Measurements from ENCODE around the gene PLXNB3. TPM values are rescaled to one million over a fixed set of nuclear protein-coding genes. Genes with fewer than 3 reads are reported as not detected.

Gene PLXNB3
- total RNA-seq, 1 experiment from 2014 or later: 14.3 TPM

DNA sequence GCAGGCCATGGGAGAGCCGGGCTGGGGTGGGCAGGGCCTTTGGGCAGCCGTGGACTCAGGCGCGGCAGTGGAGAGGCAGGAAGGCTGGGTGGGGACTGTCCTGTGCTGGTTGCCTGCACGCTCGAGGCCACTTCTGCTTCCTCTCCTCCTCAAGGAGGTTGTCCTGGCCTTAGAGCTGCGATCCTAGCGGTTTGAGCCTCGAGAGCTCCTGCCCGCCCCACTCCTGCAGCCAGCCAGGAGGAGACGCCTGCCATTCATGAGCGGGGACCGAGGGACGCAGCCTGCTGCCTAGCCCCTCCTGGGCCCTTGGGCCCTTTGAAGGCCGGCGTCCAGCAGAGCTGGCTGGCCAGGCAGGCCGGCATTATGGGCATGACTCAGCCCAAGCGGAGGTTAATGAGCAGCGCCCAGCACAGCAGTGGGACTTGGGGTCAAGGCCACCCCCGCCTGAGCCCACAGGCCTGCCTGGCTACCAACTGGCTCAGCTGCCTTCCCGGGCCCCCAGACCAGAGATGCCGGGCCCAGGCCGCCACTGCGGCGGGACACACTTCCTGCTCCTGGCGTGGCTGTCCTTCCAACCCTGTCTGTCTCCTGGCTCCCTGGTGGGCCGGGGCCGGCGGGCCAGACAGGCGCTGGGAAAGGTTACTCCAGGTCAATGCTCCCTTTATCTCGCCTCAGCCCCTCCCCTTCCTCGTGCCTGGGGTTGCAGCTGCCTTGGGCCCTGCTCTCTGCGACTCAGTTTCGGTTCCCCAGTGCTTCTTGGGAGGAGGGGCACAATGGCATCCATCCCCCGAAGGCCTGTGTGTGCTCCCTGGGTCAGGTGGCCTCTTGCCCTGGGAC lies 37.5 kb upstream of the PLXNB3 start:
- in situ Hi-C loops (cut with HindIII; ENCODE audit: low pct_unique_long_range_greater_than_20kb, low sequenced_read_pairs) (no loop called here), intact Hi-C loops (cut with micrococcal nuclease; ENCODE audit: unreplicated experiment) (no loop called here)
- DNase-seq (ENCODE audit: low read depth, low spot score): no peak
- TF ChIP-seq SIN3A (IDR thresholded peaks at IDR 0.05; ENCODE audit: borderline replicate concordance, insufficient read depth, low read depth, low read length): 0 out of 2 replicates have a peak, but pooled peaks have one; percentile 24
- no peak for TF ChIP-seq POLR2AphosphoS5 (IDR thresholded peaks at IDR 0.05; ENCODE audit: low read depth, low read length)
- TF ChIP-seq TCF7L2 (IDR thresholded peaks at IDR 0.05; ENCODE audit: low read depth, low read length): peak; percentile 75; the same call in 1 of the 2 replicates
- no TSS peak for BruUV-seq (replicated peaks)
- H3K4me1 ChIP-seq (ENCODE audit: control insufficient read depth, insufficient read depth, low read length): peaks cover 24% of the 10 kb centered on the region
- ChIA-PET CTCF (interaction anchor here (0.5 kb wide), 1 partner anchor 60 kb away, joined by 6 read pairs; no protein-coding TSS in a partner anchor), POLR2A (interaction anchor here (0.6 kb wide), 1 partner anchor 410 kb away, joined by 5 read pairs; no protein-coding TSS in a partner anchor)
- peak overlapping the region; percentile 80 to 84 for H3K4me3 ChIP-seq (ENCODE audit: low read depth in 2 of 2, low read length in 2 of 2)
- peaks cover 6% of the 10 kb centered on the region for H3K36me3 ChIP-seq (ENCODE audit: control insufficient read depth, insufficient read depth, low read length)
- ATAC-seq: peak; percentile 15
- 0 out of 2 replicates have a peak, but pooled peaks cover 1% of the 10 kb centered on the region for H3K9me3 ChIP-seq (ENCODE audit: control insufficient read depth, insufficient read depth, low read depth, low read length)
- H3K27ac ChIP-seq (ENCODE audit: low read length): peak overlapping the region; percentile 92
- H3K27me3 ChIP-seq (ENCODE audit: control insufficient read depth, insufficient read depth, low read length): no peaks in the 10 kb centered on the region

DNA sequence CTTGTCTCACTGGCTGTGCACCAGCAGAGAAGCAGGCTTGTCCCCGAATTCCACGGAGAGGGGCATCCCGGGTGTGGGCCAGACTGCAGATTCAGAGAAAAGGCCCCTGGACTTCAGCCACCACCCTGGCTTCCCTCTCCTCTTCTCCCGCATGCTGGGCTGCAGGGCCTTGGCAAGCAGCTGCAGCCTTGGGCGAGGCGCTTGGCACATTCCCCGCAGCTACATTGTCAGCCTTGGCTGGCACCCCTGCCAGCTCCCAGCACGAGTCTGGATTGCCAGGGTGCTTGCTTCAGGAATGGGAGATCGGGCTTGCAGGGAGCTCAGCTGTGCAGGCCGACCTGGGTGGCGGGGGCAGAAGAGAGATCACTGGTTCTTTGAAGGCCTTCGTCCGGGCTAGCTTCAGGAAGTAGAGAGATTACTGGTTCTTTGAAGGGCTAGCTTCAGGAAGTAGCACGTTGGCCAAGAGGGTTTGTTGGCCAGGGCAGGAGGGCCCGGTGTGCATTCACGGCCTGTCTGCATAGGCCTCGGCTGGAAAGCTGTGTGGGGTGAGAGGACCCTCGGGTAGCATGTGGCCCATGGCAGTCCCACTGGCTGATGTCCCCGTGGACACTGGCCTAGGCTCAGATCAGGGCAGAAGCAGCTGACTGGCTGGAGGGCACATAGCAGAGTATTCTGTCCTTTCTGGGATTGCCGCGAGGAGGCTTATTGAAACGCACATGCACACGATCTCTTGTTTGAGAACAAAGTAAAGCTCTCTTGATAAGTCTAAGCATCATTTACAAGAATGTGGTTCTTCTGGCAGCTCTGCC lies 36.7 kb upstream of the PLXNB3 start:
- CTCF ChIA-PET: interaction anchor here (0.5 kb wide), 1 partner anchor 61 kb away, joined by 6 read pairs; no protein-coding TSS in a partner anchor
- H3K36me3 ChIP-seq (ENCODE audit: control insufficient read depth, insufficient read depth, low read length): no peaks in the 10 kb centered on the region; the same call in 1 of the 2 replicates
- H3K27me3 ChIP-seq (ENCODE audit: control insufficient read depth, insufficient read depth, low read length): no peaks in the 10 kb centered on the region
- intact Hi-C loops (cut with micrococcal nuclease; ENCODE audit: unreplicated experiment): no loop called here
- ATAC-seq (no peak), DNase-seq (ENCODE audit: low read depth, low spot score) (no peak)
- TF ChIP-seq TCF7L2 (IDR thresholded peaks at IDR 0.05; ENCODE audit: low read depth, low read length) (no peak), SIN3A (IDR thresholded peaks at IDR 0.05; ENCODE audit: borderline replicate concordance, insufficient read depth, low read depth, low read length) (no peak), POLR2AphosphoS5 (IDR thresholded peaks at IDR 0.05; ENCODE audit: low read depth, low read length) (no peak)
- TF ChIP-seq, protein P1, sequence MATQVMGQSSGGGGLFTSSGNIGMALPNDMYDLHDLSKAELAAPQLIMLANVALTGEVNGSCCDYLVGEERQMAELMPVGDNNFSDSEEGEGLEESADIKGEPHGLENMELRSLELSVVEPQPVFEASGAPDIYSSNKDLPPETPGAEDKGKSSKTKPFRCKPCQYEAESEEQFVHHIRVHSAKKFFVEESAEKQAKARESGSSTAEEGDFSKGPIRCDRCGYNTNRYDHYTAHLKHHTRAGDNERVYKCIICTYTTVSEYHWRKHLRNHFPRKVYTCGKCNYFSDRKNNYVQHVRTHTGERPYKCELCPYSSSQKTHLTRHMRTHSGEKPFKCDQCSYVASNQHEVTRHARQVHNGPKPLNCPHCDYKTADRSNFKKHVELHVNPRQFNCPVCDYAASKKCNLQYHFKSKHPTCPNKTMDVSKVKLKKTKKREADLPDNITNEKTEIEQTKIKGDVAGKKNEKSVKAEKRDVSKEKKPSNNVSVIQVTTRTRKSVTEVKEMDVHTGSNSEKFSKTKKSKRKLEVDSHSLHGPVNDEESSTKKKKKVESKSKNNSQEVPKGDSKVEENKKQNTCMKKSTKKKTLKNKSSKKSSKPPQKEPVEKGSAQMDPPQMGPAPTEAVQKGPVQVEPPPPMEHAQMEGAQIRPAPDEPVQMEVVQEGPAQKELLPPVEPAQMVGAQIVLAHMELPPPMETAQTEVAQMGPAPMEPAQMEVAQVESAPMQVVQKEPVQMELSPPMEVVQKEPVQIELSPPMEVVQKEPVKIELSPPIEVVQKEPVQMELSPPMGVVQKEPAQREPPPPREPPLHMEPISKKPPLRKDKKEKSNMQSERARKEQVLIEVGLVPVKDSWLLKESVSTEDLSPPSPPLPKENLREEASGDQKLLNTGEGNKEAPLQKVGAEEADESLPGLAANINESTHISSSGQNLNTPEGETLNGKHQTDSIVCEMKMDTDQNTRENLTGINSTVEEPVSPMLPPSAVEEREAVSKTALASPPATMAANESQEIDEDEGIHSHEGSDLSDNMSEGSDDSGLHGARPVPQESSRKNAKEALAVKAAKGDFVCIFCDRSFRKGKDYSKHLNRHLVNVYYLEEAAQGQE (IDR thresholded peaks at IDR 0.05; ENCODE audit: insufficient read depth in 1 of 2, low read depth in 2 of 2, low read length in 1 of 2): no peak
- peak overlapping the region; percentile 92 for H3K27ac ChIP-seq (ENCODE audit: low read length)
- H3K4me3 ChIP-seq (ENCODE audit: low read depth in 2 of 2, low read length in 2 of 2): peak overlapping the region; percentile 80 to 84
- 0 out of 2 replicates have a peak, but pooled peaks cover 3% of the 10 kb centered on the region for H3K9me3 ChIP-seq (ENCODE audit: control insufficient read depth, insufficient read depth, low read depth, low read length)
- TSS peak; percentile 34 for BruUV-seq (replicated peaks)
- H3K4me1 ChIP-seq (ENCODE audit: control insufficient read depth, insufficient read depth, low read length): peaks cover 19% of the 10 kb centered on the region
- POLR2A ChIA-PET: interaction anchor here (0.6 kb wide), 1 partner anchor 409 kb away, joined by 5 read pairs; no protein-coding TSS in a partner anchor
- in situ Hi-C loops (cut with HindIII; ENCODE audit: low pct_unique_long_range_greater_than_20kb, low sequenced_read_pairs): no loop called here

DNA sequence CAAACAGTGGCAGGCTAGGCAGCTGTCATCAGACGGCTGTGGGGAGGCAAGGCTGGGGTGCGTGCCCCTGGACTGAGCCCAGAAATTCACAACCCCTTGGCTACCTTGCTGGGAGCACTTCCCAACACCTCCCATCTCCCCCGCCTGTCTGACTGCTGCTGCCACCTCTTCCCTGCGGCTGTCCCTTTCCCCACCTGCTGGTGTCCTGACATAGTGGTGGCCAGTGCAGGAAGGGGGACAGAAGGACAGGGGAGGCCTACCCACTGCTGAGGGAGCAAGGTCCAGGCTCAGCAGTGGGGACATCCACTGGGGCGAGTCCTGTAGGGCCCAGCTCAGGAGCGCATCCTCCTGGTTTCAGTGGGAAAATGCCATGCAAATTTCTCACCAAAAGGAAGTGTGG lies 36.0 kb upstream of the PLXNB3 start:
- intact Hi-C loops (cut with micrococcal nuclease; ENCODE audit: unreplicated experiment): no loop called here
- ChIA-PET CTCF (no interaction called here), POLR2A (interaction anchor here (0.7 kb wide), 1 partner anchor 248 kb away, joined by 3 read pairs; no protein-coding TSS in a partner anchor)
- Histone ChIP-seq H3K36me3 (ENCODE audit: control insufficient read depth, insufficient read depth, low read length) (no peaks in the 10 kb centered on the region; the same call in 1 of the 2 replicates), H3K27me3 (ENCODE audit: control insufficient read depth, insufficient read depth, low read length) (no peaks in the 10 kb centered on the region), H3K9me3 (ENCODE audit: control insufficient read depth, insufficient read depth, low read depth, low read length) (0 out of 2 replicates have a peak, but pooled peaks cover 3% of the 10 kb centered on the region), H3K4me3 (ENCODE audit: low read depth in 2 of 2, low read length in 2 of 2) (no peak overlapping the region; a peak in 1 of 4 replicates), H3K4me1 (ENCODE audit: control insufficient read depth, insufficient read depth, low read length) (peaks cover 14% of the 10 kb centered on the region), H3K27ac (ENCODE audit: low read length) (peak overlapping the region; percentile 92)
- in situ Hi-C loops (cut with HindIII; ENCODE audit: low pct_unique_long_range_greater_than_20kb, low sequenced_read_pairs): no loop called here
- no TSS peak for BruUV-seq (replicated peaks)
- DNase-seq (ENCODE audit: low read depth, low spot score) (no peak), ATAC-seq (no peak)
- TF ChIP-seq POLR2AphosphoS5 (IDR thresholded peaks at IDR 0.05; ENCODE audit: low read depth, low read length): no peak
- TF ChIP-seq, protein P2, sequence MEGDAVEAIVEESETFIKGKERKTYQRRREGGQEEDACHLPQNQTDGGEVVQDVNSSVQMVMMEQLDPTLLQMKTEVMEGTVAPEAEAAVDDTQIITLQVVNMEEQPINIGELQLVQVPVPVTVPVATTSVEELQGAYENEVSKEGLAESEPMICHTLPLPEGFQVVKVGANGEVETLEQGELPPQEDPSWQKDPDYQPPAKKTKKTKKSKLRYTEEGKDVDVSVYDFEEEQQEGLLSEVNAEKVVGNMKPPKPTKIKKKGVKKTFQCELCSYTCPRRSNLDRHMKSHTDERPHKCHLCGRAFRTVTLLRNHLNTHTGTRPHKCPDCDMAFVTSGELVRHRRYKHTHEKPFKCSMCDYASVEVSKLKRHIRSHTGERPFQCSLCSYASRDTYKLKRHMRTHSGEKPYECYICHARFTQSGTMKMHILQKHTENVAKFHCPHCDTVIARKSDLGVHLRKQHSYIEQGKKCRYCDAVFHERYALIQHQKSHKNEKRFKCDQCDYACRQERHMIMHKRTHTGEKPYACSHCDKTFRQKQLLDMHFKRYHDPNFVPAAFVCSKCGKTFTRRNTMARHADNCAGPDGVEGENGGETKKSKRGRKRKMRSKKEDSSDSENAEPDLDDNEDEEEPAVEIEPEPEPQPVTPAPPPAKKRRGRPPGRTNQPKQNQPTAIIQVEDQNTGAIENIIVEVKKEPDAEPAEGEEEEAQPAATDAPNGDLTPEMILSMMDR (IDR thresholded peaks at IDR 0.05): no peak
- TF ChIP-seq, protein P1 (IDR thresholded peaks at IDR 0.05; ENCODE audit: insufficient read depth in 1 of 2, low read depth in 2 of 2, low read length in 1 of 2): no peak
- TF ChIP-seq SIN3A (IDR thresholded peaks at IDR 0.05; ENCODE audit: borderline replicate concordance, insufficient read depth, low read depth, low read length): no peak
- no peak for TF ChIP-seq TCF7L2 (IDR thresholded peaks at IDR 0.05; ENCODE audit: low read depth, low read length)
